PC-9 (cell line): ENCODE results near the gene POP4. TPM values are rescaled to one million over a fixed set of nuclear protein-coding genes. Genes with fewer than 3 reads are reported as not detected.

Experiments
- BruUV-seq: library from RNA; stranded (reverse); fragments of 400-500 nt; replicated peaks from 2 replicates; lab custom pipeline; 2021; lab: Mats Ljungman, UMichigan
- CTCF ChIA-PET: fragments of 300-600 bp; sonication (Branson Sonifier 250); formaldehyde crosslinking; loops from one replicate; lab custom pipeline; 2022; ENCODE audit warnings: antibody characterized with exemption; lab: Charles Lee
- POLR2A ChIA-PET: fragments of 300-600 bp; sonication (Branson Sonifier 250); formaldehyde crosslinking; loops from one replicate; lab custom pipeline; 2022; ENCODE audit warnings: antibody characterized with exemption; ENCODE audit not compliant: unreplicated experiment; lab: Charles Lee
- DNase-seq, 2 experiments: peaks; one replicate each; pipeline versions ENCODE4 v3.0.0 to v3.0.0-alpha.2; 2015 to 2022; ENCODE audit warnings: mixed read lengths in 1 of 2
- H2AFZ ChIP-seq: fragments of 200-600 bp; sonication (generic); 2 replicates; pipeline ENCODE4 v1.8.1; 2017; ENCODE audit warnings: antibody characterized with exemption
- H3F3A ChIP-seq: fragments of 200-600 bp; sonication (generic); 2 replicates; pipeline ENCODE4 v1.8.1; 2017; ENCODE audit warnings: antibody characterized with exemption, mild to moderate bottlenecking, low read depth; ENCODE audit not compliant: insufficient read depth
- H3K27ac ChIP-seq: fragments of 200-600 bp; sonication (generic); 2 replicates; pipeline ENCODE4 v1.6.1; 2016; ENCODE audit warnings: mixed run types
- H3K27me3 ChIP-seq: fragments of 200-600 bp; sonication (generic); 2 replicates; pipeline ENCODE4 v1.6.1; 2016; ENCODE audit warnings: low read depth, mixed run types; ENCODE audit not compliant: insufficient read depth
- H3K36me3 ChIP-seq: fragments of 200-600 bp; sonication (generic); 2 replicates; pipeline ENCODE4 v1.6.1; 2016; ENCODE audit warnings: low read depth, mixed run types
- H3K4me1 ChIP-seq: fragments of 200-600 bp; sonication (generic); replicated peaks from 2 replicates; pipeline ENCODE4 v1.6.1; 2016; ENCODE audit warnings: mixed run types; ENCODE audit not compliant: insufficient read depth
- H3K4me2 ChIP-seq: fragments of 200-600 bp; sonication (generic); 2 replicates; pipeline ENCODE4 v1.6.1; 2017; ENCODE audit warnings: mixed run types
- H3K4me3 ChIP-seq: fragments of 200-600 bp; sonication (generic); 2 replicates; pipeline ENCODE4 v1.6.1; 2016; ENCODE audit warnings: mixed run types
- H3K79me2 ChIP-seq: fragments of 200-600 bp; sonication (generic); 2 replicates; pipeline ENCODE4 v1.6.1; 2017; ENCODE audit warnings: low read depth, mixed run types
- H3K9me2 ChIP-seq: fragments of 200-600 bp; sonication (generic); 2 replicates; pipeline ENCODE4 v1.8.1; 2017; ENCODE audit warnings: mild to moderate bottlenecking; ENCODE audit not compliant: insufficient read depth
- H3K9me3 ChIP-seq: fragments of 200-600 bp; sonication (generic); 2 replicates; pipeline ENCODE4 v1.8.1; 2016; ENCODE audit warnings: low read depth; ENCODE audit not compliant: insufficient read depth
- H4K20me1 ChIP-seq: fragments of 200-600 bp; sonication (generic); 2 replicates; pipeline ENCODE4 v1.8.1; 2017; ENCODE audit not compliant: insufficient read depth
- CTCF ChIP-seq: fragments of 200-600 bp; sonication (generic); conservative IDR thresholded peaks from 2 replicates; pipeline ENCODE4 v1.6.1; 2017; ENCODE audit warnings: mixed run types, antibody characterized with exemption, mild to moderate bottlenecking, moderate library complexity
- EZH2 ChIP-seq: fragments of 200-600 bp; sonication (generic); IDR thresholded peaks from 2 replicates; pipeline ENCODE4 v1.8.0; 2017; ENCODE audit warnings: antibody characterized with exemption, low read depth
- intact Hi-C: fragments of 100-400 bp; cut with micrococcal nuclease; formaldehyde crosslinking; loops from one replicate; pipeline ENCODE4 v1.10.0; 2022; ENCODE audit not compliant: unreplicated experiment
- total RNA-seq: library from RNA; stranded (reverse); gene quantifications from 2 replicates; pipeline ENCODE4 v1.2.3, GENCODE V29; 2021

The POP4 gene
- total RNA-seq, 1 experiment from 2014 or later = 66.6 TPM

DNA sequence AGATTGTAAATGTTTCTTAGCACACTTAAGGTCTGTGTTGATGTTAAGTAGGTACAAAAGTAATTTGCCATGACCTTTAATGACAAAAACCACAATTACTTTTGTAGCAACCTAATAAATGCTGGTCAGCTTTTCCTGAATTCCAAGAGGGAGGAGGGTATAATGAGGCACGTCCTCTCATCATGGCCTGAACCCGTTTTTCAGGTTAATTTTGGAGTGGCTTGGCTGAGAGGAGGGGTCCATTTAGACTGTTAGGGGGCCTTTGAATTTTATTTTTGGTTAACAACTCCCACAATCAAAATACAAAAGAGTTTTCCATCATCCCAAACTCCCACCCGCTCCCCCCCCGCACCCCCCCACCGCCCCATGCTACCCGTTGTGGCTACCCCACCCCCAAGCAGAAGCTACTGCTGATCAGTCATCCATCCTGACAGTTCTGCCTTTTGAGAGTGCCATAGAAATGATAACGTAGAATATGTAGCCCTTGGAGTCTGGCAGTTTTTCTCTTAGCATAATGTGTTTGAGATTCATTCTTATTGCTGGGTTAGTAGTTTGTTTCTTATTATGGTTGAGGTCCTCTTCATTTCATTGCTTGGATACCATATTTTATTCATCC lies 44.8 kb downstream of the POP4 start:
- intact Hi-C loops = no loop called here
- no TSS peak for BruUV-seq
- Histone ChIP-seq H3K4me1 (0 out of 2 replicates have a peak, but pooled peaks cover 4% of the 10 kb centered on the region), H3K27me3 (no peaks in the 10 kb centered on the region), H3K9me3 (peaks cover 3% of the 10 kb centered on the region; the same call in 1 of the 2 replicates), H3K9me2 (no peaks in the 10 kb centered on the region), H3K4me2 (no peak overlapping the region), H3K79me2 (no peaks in the 10 kb centered on the region), H3K27ac (no peak overlapping the region), H3F3A (no peaks in the 10 kb centered on the region), H3K4me3 (no peak overlapping the region), H4K20me1 (no peaks in the 10 kb centered on the region), H2AFZ (no peak overlapping the region), H3K36me3 (no peaks in the 10 kb centered on the region)
- CTCF ChIA-PET = no interaction called here
- POLR2A ChIA-PET = no interaction called here
- TF ChIP-seq EZH2 (no peak), CTCF (no peak)
- no peak for DNase-seq

DNA sequence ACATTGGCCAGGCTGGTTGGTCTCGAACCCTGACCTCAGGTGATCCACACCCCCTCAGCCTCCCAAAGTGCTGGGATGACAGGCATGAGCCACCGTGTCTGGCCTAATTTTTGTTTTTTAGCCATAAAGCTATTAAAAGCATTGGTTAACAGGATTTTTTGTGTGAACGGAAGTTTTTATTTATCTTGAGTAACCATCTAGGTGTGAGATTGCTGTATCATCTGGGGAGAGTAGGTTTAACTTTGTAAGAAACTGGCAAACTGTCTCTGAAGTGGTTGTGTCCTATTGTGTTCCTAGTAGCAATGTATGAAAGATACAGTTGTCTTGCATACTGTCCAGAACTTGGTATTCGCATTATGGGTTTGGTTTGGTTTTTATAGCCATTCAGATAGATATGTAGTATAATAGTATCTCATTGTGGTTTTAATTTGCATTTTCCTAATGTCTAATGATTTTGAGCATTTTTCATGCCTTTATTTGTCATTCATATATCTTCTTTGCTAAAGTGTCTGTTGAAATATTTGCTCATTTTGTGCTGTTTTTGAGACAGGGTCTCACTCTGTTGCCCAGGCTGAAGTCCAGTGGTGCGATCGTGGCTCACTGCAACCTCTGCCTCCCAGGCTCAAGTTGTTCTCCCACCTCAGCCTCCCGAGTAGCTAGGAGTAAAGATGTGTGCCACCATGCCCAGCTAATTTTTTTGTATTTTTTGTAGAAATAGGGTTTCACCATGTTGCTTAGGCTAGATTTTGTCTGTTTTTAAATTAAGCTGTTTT lies 45.7 kb downstream of the POP4 start:
- intact Hi-C loops = no loop called here
- Histone ChIP-seq H3K4me1 (no peaks in the 10 kb centered on the region), H3K27ac (no peak overlapping the region), H4K20me1 (no peaks in the 10 kb centered on the region), H3K27me3 (no peaks in the 10 kb centered on the region), H2AFZ (no peak overlapping the region), H3K9me3 (peaks cover 3% of the 10 kb centered on the region; the same call in 1 of the 2 replicates), H3F3A (no peaks in the 10 kb centered on the region), H3K4me3 (no peak overlapping the region), H3K4me2 (no peak overlapping the region), H3K9me2 (no peaks in the 10 kb centered on the region), H3K36me3 (no peaks in the 10 kb centered on the region), H3K79me2 (no peaks in the 10 kb centered on the region)
- ChIA-PET CTCF (no interaction called here), POLR2A (no interaction called here)
- BruUV-seq = no TSS peak
- no peak for DNase-seq
- TF ChIP-seq CTCF = no peak
- TF ChIP-seq EZH2 = no peak

DNA sequence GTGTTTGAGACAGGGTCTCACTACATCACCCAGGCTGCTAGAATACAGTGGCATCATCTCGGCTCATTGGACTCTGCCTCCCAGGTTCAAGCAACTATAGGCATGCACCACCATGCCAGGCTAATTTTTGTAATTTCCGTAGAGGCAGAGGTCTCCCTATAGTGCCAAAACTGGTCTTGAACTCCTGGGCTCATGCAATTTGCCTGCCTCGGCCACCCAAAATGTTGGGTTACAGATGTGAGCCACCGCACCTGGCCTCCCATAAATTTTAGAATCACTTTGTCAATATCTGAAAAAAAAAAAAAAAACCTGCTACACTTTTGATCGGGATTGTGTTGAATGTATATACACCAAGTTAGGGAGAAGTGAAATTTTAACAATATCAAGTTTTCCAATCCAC lies 47.3 kb downstream of the POP4 start:
- no peaks in the 10 kb centered on the region for H3K9me2 ChIP-seq
- H2AFZ ChIP-seq = no peak overlapping the region
- no peak overlapping the region for H3K4me2 ChIP-seq
- no peak for DNase-seq
- H3K27me3 ChIP-seq = no peaks in the 10 kb centered on the region
- CTCF ChIA-PET = interaction anchor here (0.7 kb wide), 1 partner anchor 12 kb away, joined by 3 read pairs; no protein-coding TSS in a partner anchor
- H3K9me3 ChIP-seq = peaks cover 3% of the 10 kb centered on the region; the same call in 1 of the 2 replicates
- H3K4me1 ChIP-seq = no peaks in the 10 kb centered on the region
- H3K36me3 ChIP-seq = no peaks in the 10 kb centered on the region
- no peak overlapping the region for H3K4me3 ChIP-seq
- intact Hi-C loops = no loop called here
- H3F3A ChIP-seq = no peaks in the 10 kb centered on the region
- no peak for TF ChIP-seq EZH2
- TF ChIP-seq CTCF = no peak
- H3K79me2 ChIP-seq = no peaks in the 10 kb centered on the region
- no TSS peak for BruUV-seq
- H3K27ac ChIP-seq = no peak overlapping the region
- no peaks in the 10 kb centered on the region for H4K20me1 ChIP-seq
- POLR2A ChIA-PET = no interaction called here
